Stimulated activated CD8-positive, alpha-beta memory T cell treated with anti-CD3 and anti-CD28 coated beads, Interleukin-2, amount 100 ng/mL, for 1 hour (primary cell): ENCODE data around the gene KRTAP24-1.

Experiments used
- DNase-seq, 2 donors: peaks; one replicate each; pipeline ENCODE4 v3.0.0-alpha.2; 2020; ENCODE audit warnings: low read depth in 2 of 2

The KRTAP24-1 gene, protein sequence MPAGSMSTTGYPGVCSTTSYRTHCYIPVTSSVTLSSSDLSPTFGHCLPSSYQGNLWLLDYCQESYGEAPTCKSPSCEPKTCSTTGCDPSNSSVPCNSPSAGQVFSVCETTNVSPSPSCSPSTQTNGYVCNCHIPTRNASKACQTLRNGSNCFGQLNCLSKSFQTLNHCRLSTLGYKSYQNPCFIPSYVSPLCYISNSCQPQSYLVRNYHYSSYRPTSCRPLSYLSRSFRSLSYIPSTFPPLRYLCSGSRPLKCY

DNA sequence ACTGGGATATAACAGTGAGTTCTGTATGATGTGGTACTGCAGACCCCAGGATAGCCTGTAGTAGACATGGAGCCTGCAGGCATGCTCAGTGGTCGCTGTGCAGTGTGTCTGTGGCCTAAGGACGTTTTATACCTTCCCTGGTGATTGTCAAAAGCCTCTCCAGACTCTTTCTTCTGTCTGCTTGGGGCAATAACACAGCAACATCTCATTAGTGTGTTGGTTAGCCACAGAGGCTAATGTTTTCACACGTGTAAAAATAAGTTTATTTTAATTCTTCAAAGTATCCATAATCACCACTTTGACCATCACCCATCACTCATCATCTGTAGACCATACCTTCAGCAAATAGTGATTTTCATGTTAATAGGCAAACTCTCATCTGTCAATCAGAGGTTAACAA is at the start of gene KRTAP24-1:
KRTAP24-1 (minus strand) TSS at position 101 of the 400 bp plus-strand sequence; CDS start at position 83, 18 bp downstream.
- no peak for DNase-seq

DNA sequence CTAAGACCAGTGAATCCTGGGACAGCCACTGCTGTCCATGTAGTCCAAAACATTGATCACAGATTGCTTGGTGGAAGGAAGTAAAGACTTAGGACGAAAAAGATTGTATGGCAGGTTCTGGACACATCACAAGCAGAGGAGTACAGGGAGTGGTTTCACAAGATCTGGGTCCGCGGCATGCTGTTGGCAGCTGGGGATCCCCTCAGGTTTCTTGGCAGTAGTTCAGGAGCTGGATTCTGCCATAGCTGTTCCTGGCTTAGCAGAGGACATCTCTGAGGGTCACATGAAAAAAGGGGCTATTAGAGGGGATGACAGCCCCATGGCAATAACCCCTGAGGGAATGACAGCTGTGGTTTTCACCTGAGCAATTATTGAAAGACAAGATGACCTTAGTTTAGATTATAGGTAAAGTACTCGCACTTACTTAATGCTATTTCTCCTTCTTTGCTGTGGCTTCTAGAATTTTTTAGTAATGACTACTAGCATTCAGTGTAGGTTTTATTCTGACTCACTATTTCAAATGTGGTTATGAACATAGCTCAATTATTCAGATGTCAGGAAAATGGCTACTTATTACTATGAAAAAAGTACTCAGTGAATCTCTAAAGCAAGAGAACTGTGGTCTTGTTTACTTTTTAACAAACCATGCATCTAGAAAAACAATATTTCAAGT is 46.6 kb upstream of the KRTAP24-1 start:
- DNase-seq, result no peak

DNA sequence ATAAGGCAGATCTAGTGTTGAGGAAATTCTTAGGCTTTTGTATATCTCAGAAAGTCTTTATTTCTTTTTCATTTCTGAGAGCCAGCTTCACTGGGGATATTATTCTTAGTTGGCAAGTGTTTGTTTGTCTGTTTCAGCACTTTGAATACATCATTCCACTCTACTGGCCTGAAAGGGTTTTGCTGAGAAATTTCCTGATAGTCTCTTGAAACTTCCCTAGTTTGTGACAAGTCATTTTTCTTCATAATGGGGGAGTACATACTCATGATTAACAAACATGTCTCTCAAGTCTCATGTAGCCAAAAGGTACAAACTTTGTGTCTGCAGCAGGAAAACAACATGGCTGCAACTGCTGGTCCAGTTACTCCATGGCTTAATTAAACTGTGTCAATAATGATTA is 43.6 kb upstream of the KRTAP24-1 start:
- no peak for DNase-seq

DNA sequence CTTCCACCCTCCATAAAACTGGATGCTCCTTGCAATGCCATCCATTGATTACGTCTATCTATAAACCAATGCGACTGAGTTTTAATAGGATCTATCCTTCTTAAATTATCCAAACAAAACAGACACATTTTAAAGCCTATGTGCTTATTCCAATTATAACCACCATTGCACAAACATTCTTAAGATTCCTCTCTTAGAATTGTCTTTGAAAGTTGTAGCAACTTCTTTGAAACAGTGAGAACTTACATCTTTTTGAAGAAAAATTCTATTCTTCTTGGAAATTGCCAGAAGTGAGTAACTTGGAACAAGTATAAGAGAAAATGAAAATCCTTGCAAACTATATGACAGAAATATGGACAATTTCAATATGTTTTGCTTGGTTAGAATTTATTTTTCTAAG is 37.5 kb upstream of the KRTAP24-1 start, which contains the start of gene KRTAP26-1:
KRTAP26-1 (minus strand) TSS at position 101 of the 400 bp plus-strand sequence. CDS start 280 bp downstream, outside the sequence.
- DNase-seq, result no peak

DNA sequence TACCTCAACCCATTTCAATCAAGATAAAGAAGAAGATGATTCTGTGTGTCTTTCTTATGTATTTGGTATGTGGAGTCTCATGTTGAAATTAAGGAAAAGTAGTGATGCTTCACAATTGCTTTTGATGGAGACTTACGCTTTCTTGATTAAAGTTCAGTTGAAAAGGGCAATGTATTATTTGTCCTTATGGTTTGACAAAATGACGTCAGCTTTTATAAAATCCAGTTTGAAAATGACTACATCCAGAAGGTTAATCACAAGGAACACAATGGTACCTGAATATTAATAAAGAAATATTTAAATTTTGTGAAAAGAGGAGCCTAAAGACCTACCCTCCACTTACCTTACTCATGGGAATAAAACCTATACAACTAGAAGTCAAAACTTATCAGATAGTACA is 33.0 kb upstream of the KRTAP24-1 start:
- no peak for DNase-seq

DNA sequence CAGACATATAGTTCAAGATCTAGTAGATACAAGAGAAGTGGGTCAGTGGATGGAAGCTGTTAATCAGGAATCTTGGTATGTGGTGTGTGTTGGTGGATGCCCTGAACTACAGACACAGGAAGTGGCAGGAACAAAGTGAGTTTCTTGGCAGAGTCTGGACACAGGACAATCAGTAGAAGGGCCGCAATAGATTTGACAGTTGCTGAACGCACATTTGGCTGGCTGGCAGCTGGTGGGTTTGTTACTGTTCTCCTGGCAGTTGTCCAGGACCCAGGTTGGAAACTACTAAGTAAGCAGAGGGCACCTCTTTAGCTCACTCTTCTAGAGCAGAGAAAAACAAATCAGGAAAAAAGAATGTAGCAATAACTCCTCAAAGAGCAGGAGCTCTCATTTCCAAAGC is 24.1 kb upstream of the KRTAP24-1 start:
- DNase-seq, result no peak

DNA sequence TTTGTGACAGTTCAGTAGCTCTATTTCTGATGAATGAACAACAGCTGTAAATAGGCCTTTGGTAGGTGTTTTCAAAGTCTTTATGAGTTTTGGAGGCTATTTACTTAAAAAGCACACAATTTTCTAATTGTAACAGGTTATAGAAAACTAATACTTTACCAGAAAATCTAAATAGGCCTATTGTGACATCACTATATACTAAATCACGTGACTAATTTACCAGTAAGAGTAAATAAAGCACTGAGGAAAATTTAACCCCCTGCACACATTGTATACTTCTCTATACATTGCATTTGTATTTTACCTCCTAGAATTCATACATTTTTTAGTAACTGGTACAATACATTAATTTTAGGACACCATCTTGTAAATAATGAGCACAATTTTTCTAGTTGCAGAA is 22.4 kb upstream of the KRTAP24-1 start:
- no peak for DNase-seq

DNA sequence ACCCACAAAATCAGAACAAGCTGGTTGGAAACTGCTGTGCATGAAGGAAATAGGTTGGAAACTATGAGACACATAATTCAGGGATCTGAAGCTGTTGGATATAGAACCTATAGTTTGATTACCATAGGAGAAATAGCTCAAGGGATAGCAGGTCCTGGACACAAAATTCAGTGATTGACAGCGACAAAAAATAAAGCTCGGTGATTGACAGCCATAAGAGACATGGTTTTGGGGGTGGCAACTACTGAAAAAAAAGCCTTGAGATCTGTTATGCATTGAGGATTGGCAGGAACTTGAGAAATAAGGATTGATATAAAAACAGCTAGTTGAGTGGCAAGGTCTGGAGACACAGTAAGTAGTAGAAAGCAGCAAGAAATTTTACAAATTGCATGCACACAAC is 6.5 kb upstream of the KRTAP24-1 start, which contains the start of gene KRTAP25-1:
KRTAP25-1 (minus strand) TSS at position 300 of the 400 bp plus-strand sequence; CDS start at position 276, 24 bp downstream.
- no peak for DNase-seq

DNA sequence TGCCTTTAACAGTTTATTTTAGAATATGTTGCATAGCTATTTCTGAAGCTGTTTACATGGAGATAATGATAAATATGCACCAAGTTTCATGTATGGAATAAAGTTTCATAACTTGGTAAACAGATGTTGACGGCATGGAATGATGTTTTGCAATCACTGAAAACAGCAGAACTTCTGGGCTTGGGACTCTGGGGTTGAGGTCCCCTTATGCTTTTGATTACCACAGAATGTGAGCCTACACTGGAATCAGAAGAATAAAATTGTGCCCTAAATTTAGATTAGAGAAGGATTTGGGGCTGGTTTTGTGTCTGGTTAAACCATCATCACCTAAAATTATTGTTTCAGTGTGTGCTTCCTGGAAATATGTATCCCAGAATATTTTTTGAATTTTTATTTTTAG is 11.1 kb downstream of the KRTAP24-1 start:
- no peak for DNase-seq

DNA sequence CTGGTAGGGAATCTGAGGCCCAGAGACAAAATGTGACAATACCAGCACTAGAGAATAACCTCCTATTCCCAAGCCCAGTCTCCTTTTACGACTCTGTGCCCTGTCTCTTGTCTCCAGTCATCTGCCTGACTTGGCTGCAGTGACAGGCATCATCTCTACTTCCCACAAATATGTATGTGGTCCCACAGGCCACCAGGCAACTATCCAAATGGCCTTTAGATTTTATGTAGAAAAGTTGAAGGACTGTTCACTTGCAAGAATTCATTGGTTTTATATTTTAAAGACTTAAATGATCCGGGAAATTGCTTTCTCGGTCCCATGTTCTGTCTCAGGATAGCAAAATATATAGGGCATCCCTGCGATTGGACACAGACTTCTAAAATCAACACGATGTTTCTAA is 11.6 kb downstream of the KRTAP24-1 start:
- no peak for DNase-seq

DNA sequence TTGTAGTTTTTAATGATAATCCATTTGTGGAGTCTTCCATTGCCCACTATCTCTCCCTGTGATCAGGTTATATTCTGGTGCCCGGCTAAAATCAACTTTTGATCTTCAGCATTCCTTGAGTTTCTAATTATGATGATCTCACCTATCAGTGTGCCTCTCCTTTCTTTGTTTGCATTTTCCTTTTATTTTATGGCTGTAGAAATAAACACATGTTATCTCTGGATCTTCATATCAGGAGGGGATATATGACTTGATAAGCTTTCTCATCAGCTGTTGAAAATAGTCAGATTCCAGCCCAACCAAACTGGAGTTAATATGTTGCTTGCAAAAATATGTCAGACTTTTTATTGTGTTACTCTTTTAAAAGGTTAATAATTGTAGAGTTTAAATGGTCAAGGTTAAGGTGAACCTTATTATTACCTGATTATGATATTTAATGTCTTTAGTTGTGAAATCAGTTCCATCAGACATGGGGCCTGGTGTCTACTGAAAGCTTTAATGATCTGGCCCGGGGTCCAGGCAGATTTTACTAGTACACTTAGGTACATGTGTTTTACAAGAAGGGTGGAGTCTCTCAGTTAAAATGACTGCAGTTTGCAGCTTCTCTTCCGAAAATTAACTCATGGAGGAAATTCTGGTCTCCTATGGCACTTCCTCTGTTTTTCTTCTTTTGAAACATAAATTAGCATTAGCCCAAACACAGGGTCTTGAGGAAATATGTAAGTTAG is 12.8 kb downstream of the KRTAP24-1 start:
- no peak for DNase-seq

DNA sequence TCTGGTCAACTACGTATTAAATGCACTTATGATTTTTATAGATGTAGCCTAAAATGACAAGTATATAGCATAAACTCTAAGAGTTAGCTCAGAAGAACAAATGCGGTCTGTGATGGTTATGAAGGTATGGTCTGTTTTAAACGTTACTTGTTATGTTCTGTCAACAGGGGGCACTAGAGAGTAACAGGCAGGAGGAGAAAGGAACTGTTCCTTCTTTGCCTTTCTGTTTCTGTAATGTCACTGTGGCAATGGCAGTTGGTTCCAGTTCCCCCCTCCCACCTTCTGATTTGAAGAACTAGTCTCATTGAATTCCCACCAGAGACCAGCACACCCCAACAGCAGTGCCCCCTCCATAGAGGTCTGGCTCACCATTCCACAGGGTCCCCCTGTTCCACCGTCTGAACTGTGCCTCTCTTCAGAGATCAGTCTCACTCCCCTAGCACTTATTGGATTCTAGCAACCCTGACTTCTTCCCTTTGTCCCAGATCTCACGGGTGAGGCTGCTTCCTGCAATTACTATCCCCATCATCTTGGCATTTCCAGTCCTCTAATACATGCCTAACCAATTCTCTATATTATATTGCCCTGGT is 14.0 kb downstream of the KRTAP24-1 start:
- DNase-seq, result no peak

DNA sequence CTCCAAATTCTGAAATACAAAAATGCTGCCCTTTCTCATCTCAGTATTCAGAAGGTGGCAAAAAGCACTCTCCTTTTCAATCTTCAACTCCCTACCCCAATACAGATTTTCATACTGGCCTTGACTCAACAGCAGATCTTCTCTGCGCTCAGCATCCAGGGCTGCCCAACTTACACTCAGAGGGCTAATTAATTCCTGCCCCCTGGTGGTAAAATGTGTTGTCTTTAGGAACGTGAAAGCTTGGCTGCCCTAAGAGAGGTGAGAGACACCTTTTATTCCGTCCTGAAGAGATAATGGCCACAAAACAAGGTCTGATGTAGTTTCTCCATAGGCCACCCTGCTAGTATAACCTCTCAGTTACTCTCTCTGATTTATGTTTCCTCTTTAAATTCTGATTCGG is 25.0 kb downstream of the KRTAP24-1 start:
- DNase-seq, result no peak

DNA sequence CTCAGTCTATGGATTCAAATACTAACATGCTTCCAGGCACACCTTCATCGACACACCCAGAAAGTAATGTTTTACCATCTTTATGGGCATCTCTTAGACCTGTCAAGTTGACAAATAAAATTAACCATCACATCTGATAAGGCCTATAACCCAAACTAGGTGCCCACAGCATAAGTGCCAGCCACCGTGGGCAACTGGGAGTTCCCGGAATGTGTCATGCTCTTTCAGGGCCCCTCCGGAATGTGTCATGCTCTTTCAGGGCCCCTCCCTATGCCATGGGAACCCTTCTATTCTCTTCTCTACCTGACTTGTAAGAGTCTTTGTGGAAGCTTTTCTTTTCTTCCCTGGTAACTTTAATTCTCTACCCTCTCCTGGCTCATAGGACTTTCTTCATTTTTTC is 26.6 kb downstream of the KRTAP24-1 start:
- DNase-seq, result no peak

DNA sequence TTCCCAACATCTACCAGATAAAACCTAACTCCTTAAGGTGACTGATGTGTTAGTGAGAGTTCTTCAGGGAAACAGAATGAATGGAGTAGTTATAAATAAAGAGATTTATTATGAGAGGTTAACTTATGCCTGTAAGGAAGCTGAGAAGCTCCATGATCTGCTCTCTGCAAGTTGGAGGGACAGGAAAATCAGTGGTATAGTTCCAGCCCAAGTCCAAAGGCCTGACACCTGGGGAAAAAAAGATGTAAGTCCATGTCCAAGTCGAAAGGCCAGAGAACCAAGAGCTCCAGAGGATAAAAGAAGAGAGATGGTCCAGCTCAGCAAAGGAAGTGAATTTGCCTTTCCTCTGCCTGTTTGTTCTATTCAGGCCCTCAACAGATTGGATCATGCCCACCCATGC is 27.1 kb downstream of the KRTAP24-1 start:
- no peak for DNase-seq

DNA sequence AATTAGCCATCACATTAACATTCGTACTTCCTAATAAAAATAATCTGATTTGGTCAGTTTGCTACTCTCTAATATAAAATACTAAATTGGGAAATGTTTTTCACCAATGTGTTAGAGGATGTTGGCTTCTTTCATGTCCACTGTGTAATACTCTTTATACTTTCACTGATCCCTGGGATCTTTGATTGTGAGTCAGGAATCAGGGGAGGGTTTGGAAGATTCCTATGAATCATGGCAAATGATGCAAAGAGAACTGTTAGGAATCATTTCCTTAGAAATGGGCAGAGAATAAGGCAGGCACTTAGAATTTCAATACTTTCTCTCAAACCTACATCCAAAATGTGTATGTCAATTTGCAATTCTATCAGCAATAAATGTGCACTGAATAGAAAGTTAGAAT is 31.0 kb downstream of the KRTAP24-1 start:
- DNase-seq, result no peak

DNA sequence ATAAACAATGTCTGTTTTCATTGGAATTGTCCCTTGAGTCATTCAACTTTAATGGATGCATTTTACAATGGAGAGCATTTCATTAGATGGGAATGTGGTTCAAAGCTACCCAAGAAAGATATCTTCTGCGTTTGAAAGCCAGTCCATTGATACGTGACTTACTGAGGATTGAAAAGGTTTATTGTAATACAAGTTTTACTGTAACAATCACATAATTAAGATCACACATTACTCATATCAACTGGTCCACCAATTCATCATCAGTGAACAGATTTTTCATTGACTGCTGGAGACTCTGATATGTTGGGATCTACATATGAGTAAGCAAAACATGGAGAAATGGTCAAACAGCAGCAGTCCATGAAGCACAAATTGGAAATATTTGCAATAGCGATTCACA is 32.8 kb downstream of the KRTAP24-1 start:
- no peak for DNase-seq

DNA sequence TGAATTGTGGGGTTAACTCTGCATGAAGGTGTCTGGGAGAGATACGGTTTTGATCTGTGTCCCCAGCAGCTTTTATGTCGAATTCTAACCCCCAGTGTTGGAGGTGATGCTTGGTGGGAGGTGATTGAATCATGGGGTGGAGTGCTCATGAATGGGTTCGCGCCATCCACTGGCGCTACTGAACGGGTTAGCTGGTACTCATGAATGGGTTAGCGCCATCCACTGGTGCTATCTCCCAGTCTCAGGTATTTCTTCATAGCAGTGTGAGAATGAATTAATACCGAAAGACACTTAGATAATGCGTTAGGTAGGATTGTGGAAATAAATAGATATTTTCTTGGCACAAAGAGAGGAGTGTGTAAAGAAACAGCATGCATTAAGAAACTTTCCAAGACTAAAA is 33.9 kb downstream of the KRTAP24-1 start:
- DNase-seq, result no peak

DNA sequence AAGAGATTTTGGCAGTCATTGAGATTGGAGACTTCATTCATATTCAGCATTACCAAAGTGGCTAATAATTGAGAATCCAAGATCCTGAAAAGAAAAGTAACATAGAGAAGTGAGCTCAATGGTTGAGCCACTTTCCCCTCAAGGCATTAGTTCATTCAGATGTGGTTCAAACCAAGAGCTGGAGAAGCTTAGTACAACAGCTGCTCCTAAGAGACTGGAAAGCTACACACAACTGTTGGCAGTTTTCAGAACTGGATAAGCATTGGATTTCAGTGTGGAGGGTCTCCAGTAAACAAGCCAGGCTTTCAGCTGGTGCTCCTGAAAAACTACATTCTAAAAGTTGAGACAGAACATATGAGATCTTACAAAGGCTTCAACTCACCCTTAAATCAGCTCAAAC is 37.7 kb downstream of the KRTAP24-1 start:
- DNase-seq, result no peak

DNA sequence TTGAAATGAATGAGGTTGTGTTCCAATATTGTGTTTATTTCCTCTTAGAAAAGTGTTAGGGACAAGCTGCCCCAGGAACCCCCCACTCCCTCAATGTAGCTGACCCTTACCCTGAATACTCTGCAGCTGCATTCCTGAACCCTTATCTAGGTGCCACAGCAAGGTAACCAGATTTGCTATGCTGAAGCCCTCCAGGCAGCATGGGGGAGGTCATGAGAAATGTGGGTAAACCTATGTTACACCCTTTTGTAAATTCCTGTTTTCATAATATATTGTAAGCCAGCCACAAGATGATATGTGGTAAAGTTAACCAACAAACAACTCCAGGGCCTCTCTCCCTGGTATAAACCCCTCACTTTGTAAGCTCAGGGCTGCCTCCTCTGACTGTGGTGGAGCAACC is 39.1 kb downstream of the KRTAP24-1 start:
- DNase-seq, result no peak

DNA sequence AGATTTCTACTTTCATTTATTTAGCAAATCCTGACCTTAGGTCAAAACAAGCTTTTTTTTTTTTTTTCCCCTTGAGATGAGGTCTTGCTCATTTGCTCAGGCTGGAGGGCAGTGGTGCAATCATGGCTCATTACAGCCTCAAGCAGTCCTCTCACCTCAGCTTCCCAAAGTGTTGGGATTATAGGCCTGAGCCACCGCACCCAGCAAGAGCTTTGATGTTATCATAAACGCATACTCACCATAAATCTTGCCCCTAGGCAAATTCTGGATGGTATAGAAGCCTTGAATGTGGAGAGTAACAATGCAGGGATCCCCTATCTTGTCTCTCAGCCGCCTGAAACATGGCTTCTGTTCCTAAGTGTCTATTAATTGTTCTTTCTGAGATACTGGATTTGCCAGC is 42.1 kb downstream of the KRTAP24-1 start:
- DNase-seq, result no peak

DNA sequence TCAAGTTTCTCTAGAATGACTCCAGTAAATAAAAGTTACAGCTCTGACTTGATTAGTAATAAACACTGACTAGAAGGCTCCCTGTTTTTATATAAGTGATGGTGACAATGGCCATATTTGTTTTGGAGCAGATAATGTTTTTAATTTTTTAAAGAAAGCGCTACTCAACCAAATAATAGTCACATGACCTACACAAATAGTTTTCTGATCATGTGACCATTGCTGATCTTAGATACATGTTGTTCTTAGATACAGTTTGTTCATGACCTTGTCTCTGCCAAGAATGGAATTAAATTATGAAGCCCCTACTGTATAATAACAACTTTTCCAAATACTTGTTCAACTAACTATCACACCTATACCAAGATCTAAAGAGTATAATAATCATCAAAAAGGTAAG is 44.6 kb downstream of the KRTAP24-1 start:
- no peak for DNase-seq
